Stimulated activated naive B cell treated with anti-CD40 and anti-IgM and Interleukin-4, amounts not matched to agents 10 μg/mL and 1 μg/mL and 100 μg/mL, for 72 hours (primary cell): Measurements from ENCODE around the gene DBI.
A peak's percentile ranks its signal among the peaks of the same experiment; 100 is the strongest.

Source experiments
- ATAC-seq, 2 donors: fragments of 150-1000 bp; cut with Tn5 transposase; replicated peaks; 2 replicates each; pipeline ENCODE4 v1.10.0; 2021; ENCODE audit warnings: moderate library complexity in 1 of 2
- DNase-seq: peaks from one replicate; pipeline ENCODE4 v3.0.0; 2021
- H3K27ac Mint-ChIP-seq: one replicate; pipeline ENCODE4 v1.8.0; 2022; ENCODE audit warnings: mild to moderate bottlenecking, mixed read lengths
- H3K27me3 Mint-ChIP-seq, 2 donors: one replicate each; pipeline ENCODE4 v1.8.0; 2022; ENCODE audit warnings: mixed read lengths in 2 of 2
- H3K36me3 Mint-ChIP-seq, 2 donors: one replicate each; pipeline ENCODE4 v1.8.0; 2022; ENCODE audit warnings: mixed read lengths in 2 of 2, mild to moderate bottlenecking in 1 of 2
- H3K4me1 Mint-ChIP-seq, 2 donors: one replicate each; pipeline ENCODE4 v1.8.0; 2022; ENCODE audit warnings: mixed read lengths in 2 of 2, mild to moderate bottlenecking in 1 of 2
- H3K4me3 Mint-ChIP-seq, 2 donors: one replicate each; pipeline ENCODE4 v1.8.0; 2022; ENCODE audit warnings: mild to moderate bottlenecking in 2 of 2, mixed read lengths in 2 of 2, moderate library complexity in 1 of 2
- H3K9me3 Mint-ChIP-seq, 2 donors: one replicate each; pipeline ENCODE4 v1.8.0; 2022; ENCODE audit warnings: mixed read lengths in 2 of 2, mild to moderate bottlenecking in 1 of 2

Gene DBI

GRCh38 chr2:119366649-119367471 lies at the start of gene DBI, which contains the start of gene C2orf76:
TSS of gene DBI (plus strand) at chr2:119366977. CDS start at chr2:119367052, 75 bp downstream.
TSS of gene C2orf76 (minus strand) at chr2:119366834. CDS start at chr2:119339959, 26,875 bp downstream.
- Mint-ChIP-seq H3K4me3 (peak within 1 kb of the TSS; percentile 98 to 99), H3K27me3 (no peaks in the 10 kb centered on the region), H3K4me1 (peaks cover 38 to 52% of the 10 kb centered on the region in 2 donors), H3K27ac (peak within 1 kb of the TSS; percentile 98), H3K36me3 (peaks cover 50 to 70% of the 10 kb centered on the region in 2 donors), H3K9me3 (no peaks in the 10 kb centered on the region)
- peak; percentile 95 for DNase-seq
- peak; percentile 94 to 95 for ATAC-seq

GRCh38 chr2:119317554-119317953 lies 49.2 kb upstream of the DBI start:
- ATAC-seq (no peak), DNase-seq (no peak)
- no peak overlapping the region for H3K27ac Mint-ChIP-seq
- H3K36me3 Mint-ChIP-seq = peaks cover 0 to 8% of the 10 kb centered on the region in 2 donors
- no peak overlapping the region for H3K4me3 Mint-ChIP-seq
- peaks cover 0 to 8% of the 10 kb centered on the region in 2 donors for H3K4me1 Mint-ChIP-seq
- no peaks in the 10 kb centered on the region for H3K9me3 Mint-ChIP-seq
- no peaks in the 10 kb centered on the region for H3K27me3 Mint-ChIP-seq

- no peak overlapping the region for H3K27ac Mint-ChIP-seq
- H3K9me3 Mint-ChIP-seq = no peaks in the 10 kb centered on the region
- DNase-seq = no peak
- no peaks in the 10 kb centered on the region for H3K27me3 Mint-ChIP-seq
- no peaks in the 10 kb centered on the region for H3K4me1 Mint-ChIP-seq
- no peak for ATAC-seq
- no peak overlapping the region for H3K4me3 Mint-ChIP-seq
- H3K36me3 Mint-ChIP-seq = peaks cover 3 to 7% of the 10 kb centered on the region in 2 donors
Observed at GRCh38 chr2:119319593-119319992, 47.2 kb upstream of the DBI start.

GRCh38 chr2:119323459-119323858 lies 43.3 kb upstream of the DBI start:
- peaks cover 0 to 3% of the 10 kb centered on the region in 2 donors for H3K36me3 Mint-ChIP-seq
- no peak overlapping the region for H3K27ac Mint-ChIP-seq
- H3K4me3 Mint-ChIP-seq = no peak overlapping the region
- no peaks in the 10 kb centered on the region for H3K4me1 Mint-ChIP-seq
- ATAC-seq (no peak), DNase-seq (no peak)
- H3K27me3 Mint-ChIP-seq = no peaks in the 10 kb centered on the region
- no peaks in the 10 kb centered on the region for H3K9me3 Mint-ChIP-seq

GRCh38 chr2:119324685-119325270 lies 42.0 kb upstream of the DBI start:
- no peak for DNase-seq
- no peak overlapping the region for H3K4me3 Mint-ChIP-seq
- H3K27ac Mint-ChIP-seq = no peak overlapping the region
- ATAC-seq = no peak
- H3K4me1 Mint-ChIP-seq = no peaks in the 10 kb centered on the region
- H3K36me3 Mint-ChIP-seq = peaks cover 0 to 3% of the 10 kb centered on the region in 2 donors
- H3K9me3 Mint-ChIP-seq = no peaks in the 10 kb centered on the region
- no peaks in the 10 kb centered on the region for H3K27me3 Mint-ChIP-seq

DNA sequence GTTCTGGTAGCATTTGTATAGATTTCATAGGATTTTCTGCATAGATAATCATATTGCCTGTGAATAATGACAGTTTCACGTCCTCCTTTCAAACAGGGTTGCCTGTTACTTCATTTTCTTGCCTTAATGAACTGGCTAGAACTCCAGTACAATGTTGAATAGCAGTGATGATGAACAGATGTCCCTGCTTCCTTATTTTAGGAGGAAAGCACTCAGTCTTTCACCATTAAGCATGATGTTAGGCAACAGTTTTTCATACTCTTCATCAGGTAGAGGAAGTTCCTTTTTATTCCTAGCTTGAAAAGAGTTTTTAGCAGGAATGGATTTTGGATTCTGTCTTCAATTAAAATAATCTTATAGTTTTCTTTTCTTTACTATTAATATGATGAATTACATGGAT lies 39.8 kb upstream of the DBI start:
- H3K9me3 Mint-ChIP-seq = no peaks in the 10 kb centered on the region
- H3K36me3 Mint-ChIP-seq = peaks cover 5 to 9% of the 10 kb centered on the region in 2 donors
- no peak overlapping the region for H3K4me3 Mint-ChIP-seq
- H3K4me1 Mint-ChIP-seq = no peaks in the 10 kb centered on the region
- H3K27me3 Mint-ChIP-seq = no peaks in the 10 kb centered on the region
- no peak for ATAC-seq
- no peak overlapping the region for H3K27ac Mint-ChIP-seq
- DNase-seq = no peak

- H3K36me3 Mint-ChIP-seq = peaks cover 5 to 9% of the 10 kb centered on the region in 2 donors
- DNase-seq (no peak), ATAC-seq (no peak)
- no peaks in the 10 kb centered on the region for H3K9me3 Mint-ChIP-seq
- no peak overlapping the region for H3K4me3 Mint-ChIP-seq
- no peaks in the 10 kb centered on the region for H3K4me1 Mint-ChIP-seq
- H3K27me3 Mint-ChIP-seq = no peaks in the 10 kb centered on the region
- no peak overlapping the region for H3K27ac Mint-ChIP-seq
Observed at GRCh38 chr2:119327431-119327830, 39.3 kb upstream of the DBI start.

- Mint-ChIP-seq H3K9me3 (no peaks in the 10 kb centered on the region), H3K4me1 (peaks cover under 1 to 5% of the 10 kb centered on the region in 2 donors), H3K36me3 (peaks cover 8 to 24% of the 10 kb centered on the region in 2 donors), H3K4me3 (no peak overlapping the region), H3K27ac (no peak overlapping the region), H3K27me3 (no peaks in the 10 kb centered on the region)
- ATAC-seq (no peak), DNase-seq (no peak)
Observed at GRCh38 chr2:119332953-119333352, 33.8 kb upstream of the DBI start.

GRCh38 chr2:119333360-119333759 lies 33.4 kb upstream of the DBI start:
- H3K4me3 Mint-ChIP-seq = no peak overlapping the region
- H3K27ac Mint-ChIP-seq = no peak overlapping the region
- no peaks in the 10 kb centered on the region for H3K9me3 Mint-ChIP-seq
- peaks cover 4 to 9% of the 10 kb centered on the region in 2 donors for H3K4me1 Mint-ChIP-seq
- DNase-seq (no peak), ATAC-seq (no peak)
- peaks cover 8 to 24% of the 10 kb centered on the region in 2 donors for H3K36me3 Mint-ChIP-seq
- no peaks in the 10 kb centered on the region for H3K27me3 Mint-ChIP-seq

- H3K4me3 Mint-ChIP-seq = no peak overlapping the region
- no peaks in the 10 kb centered on the region for H3K27me3 Mint-ChIP-seq
- ATAC-seq (no peak), DNase-seq (no peak)
- peaks cover 8 to 13% of the 10 kb centered on the region in 2 donors for H3K4me1 Mint-ChIP-seq
- no peak overlapping the region for H3K27ac Mint-ChIP-seq
- H3K36me3 Mint-ChIP-seq = peaks cover 8 to 24% of the 10 kb centered on the region in 2 donors
- H3K9me3 Mint-ChIP-seq = no peaks in the 10 kb centered on the region
Observed at GRCh38 chr2:119333833-119334232, 32.9 kb upstream of the DBI start.

GRCh38 chr2:119337749-119338148 lies 29.0 kb upstream of the DBI start:
- H3K4me3 Mint-ChIP-seq = no peak overlapping the region
- no peaks in the 10 kb centered on the region for H3K9me3 Mint-ChIP-seq
- no peaks in the 10 kb centered on the region for H3K27me3 Mint-ChIP-seq
- peaks cover 6 to 15% of the 10 kb centered on the region in 2 donors for H3K36me3 Mint-ChIP-seq
- H3K4me1 Mint-ChIP-seq = peaks cover 16 to 27% of the 10 kb centered on the region in 2 donors
- no peak for ATAC-seq
- DNase-seq = no peak
- no peak overlapping the region for H3K27ac Mint-ChIP-seq

DNA sequence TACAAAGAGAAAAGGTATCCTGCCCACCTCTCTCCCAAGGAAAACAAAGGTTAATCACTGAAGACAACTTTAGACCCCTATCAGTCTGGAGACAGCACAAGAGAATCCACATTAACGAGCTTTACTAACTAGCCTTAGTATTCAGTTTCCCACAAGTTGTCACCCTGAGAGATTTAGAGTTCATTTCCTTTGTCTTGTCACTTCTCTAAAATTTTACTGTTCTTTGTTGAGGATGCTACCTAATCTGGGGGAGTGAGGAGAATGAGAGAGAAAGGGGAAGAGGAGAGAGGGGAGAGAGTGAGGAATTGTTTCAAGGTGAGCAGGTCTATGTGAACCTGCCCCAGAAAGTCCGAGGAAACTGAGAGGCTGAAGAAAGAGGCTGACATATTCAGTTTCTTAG lies 28.5 kb upstream of the DBI start:
- H3K4me1 Mint-ChIP-seq = peaks cover 16 to 27% of the 10 kb centered on the region in 2 donors
- no peaks in the 10 kb centered on the region for H3K9me3 Mint-ChIP-seq
- no peak for ATAC-seq
- no peaks in the 10 kb centered on the region for H3K27me3 Mint-ChIP-seq
- peak overlapping the region; percentile 15 for H3K27ac Mint-ChIP-seq
- H3K4me3 Mint-ChIP-seq = peak overlapping the region in 1 of 2 donors; percentile 0
- peaks cover 6 to 15% of the 10 kb centered on the region in 2 donors for H3K36me3 Mint-ChIP-seq
- no peak for DNase-seq

DNA sequence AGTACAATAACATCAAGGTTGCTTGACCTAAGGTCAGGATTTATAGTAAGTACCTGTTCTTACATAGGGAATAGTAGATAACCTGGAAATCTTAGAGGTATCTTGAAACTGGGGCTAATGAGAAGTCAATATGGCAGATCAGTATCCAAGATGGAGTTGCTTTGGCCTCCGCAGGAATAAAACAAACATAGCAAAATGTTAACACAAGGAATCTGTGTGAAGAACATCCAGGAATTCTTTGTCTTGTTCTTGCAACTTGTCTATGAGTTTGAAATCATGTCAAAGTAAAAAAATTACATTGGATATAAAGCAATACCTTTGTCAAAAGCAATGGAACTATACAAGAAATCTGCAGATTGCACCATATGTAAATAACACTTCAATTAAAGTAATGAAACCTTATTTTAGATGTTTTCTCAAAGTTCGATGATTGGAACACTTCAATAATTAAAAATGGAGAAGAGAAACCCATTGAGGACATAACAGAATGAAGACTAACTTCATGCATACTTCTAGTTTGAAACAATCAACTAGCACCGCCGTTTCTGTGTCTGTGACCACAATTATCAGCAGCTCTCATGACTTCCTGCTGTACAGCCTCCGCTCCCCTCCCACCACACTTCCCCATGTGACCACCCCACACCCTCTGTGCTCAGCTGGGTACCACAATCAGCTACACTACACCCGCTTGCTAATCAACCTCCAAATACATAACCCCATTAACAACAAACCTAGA lies 27.8 kb upstream of the DBI start:
- DNase-seq = peak; percentile 39
- Mint-ChIP-seq H3K27ac (peak overlapping the region; percentile 96), H3K36me3 (peaks cover 5 to 13% of the 10 kb centered on the region in 2 donors), H3K9me3 (no peaks in the 10 kb centered on the region), H3K4me3 (peak overlapping the region; percentile 75 to 81), H3K4me1 (peaks cover 16 to 27% of the 10 kb centered on the region in 2 donors), H3K27me3 (no peaks in the 10 kb centered on the region)
- ATAC-seq = peak; percentile 100

GRCh38 chr2:119339562-119339923 lies 27.2 kb upstream of the DBI start:
- Mint-ChIP-seq H3K36me3 (peaks cover 5 to 11% of the 10 kb centered on the region in 2 donors), H3K27me3 (no peaks in the 10 kb centered on the region), H3K9me3 (no peaks in the 10 kb centered on the region), H3K27ac (peak overlapping the region; percentile 96), H3K4me1 (peaks cover 16 to 27% of the 10 kb centered on the region in 2 donors), H3K4me3 (peak overlapping the region; percentile 75 to 81)
- DNase-seq (no peak), ATAC-seq (no peak)
